ENCODE results near the gene TMEM121. TPM values are rescaled to one million over a fixed set of nuclear protein-coding genes. Genes with fewer than 3 reads are reported as not detected.
A peak's percentile ranks its signal among the peaks of the same experiment; 100 is the strongest.

TMEM121 gene
- total RNA-seq, 1 donor from 2014 or later, result 9.9 TPM

DNA sequence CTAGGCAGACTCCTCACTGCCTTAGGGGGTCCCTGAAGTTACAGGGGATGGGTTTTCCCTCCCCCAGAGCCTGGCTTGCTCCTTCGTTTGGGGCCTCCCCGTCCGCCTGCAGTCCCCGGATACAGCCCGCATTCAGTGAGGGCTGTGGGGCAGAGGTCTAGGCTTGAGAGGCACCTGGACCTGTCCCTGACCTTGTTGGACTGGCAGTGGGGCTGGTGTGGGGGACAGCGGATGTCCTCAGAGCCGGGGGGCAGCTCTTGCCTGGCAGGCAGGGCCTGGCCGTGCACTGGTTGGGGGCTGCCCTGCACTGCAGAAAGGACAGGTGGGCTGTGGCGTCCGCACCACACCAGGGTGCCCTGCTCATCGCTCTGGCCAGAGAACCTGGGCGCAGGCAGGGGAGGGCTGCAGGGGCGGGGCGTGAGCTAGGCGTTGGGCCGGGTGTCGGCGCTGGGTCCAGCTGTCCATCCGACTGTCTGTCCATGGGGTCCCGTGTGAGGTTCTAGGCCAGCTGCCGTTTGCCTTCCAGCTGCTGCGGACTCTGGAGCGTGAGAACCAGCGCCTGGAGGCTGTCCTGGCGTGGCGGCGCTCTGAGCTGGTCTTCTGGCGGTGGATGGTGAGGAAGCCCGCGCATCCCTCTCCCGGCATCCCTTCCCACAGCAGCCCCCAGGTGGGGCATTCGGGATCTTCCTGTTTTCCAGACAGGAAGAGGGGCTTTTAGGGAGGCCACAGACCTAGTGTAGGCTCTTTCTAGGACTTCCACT lies 29.4 kb upstream of the TMEM121 start:
- Mint-ChIP-seq H3K27me3 (ENCODE audit: insufficient read depth) (no peaks in the 10 kb centered on the region), H3K4me1 (ENCODE audit: low read depth) (no peaks in the 10 kb centered on the region), H3K9me3 (no peaks in the 10 kb centered on the region), H3K36me3 (ENCODE audit: low read depth) (no peaks in the 10 kb centered on the region), H3K27ac (no peak overlapping the region), H3K4me3 (no peak overlapping the region)
- DNase-seq (ENCODE audit: low spot score), result no peak
- intact Hi-C loops (cut with micrococcal nuclease), result loop anchor here (5.0 kb wide), 1 partner anchor 130 kb away; no protein-coding TSS in a partner anchor

DNA sequence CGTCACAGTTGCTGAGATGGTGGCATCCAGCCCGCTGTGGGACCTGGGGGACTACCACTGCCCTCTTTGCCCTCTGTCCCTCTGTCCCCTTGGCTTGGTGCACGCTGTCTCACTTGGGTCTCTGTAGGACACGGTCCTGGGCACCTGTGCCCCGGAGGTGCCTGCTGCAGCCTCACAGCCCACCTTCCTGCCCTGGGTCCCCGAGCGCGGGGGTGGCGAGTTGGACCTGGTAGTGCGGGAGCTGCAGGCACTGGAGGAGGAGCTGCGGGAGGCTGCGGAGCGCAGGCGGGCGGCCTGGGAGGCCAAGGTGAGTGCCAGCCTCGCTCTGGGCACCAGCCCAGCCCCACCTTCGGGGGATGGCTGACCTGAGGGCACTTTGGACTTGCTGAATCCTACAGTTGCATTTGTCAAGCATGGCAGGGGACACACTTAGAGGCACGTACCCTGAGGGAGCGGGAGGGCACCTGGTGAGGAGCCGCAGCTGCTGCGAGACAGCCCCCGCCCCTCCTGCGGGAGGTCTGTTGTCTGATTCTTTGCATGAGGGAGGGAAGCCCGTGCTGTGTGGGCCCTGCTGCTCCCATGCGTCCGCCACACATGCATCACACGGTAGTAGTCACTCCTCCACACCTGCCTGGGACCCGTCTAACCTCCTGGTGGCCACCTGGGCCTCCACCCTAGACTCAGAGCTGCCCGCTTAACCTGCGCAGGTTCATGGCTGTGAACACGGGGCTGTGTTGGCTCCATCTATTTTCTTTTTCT lies 28.5 kb upstream of the TMEM121 start:
- no peaks in the 10 kb centered on the region for H3K36me3 Mint-ChIP-seq (ENCODE audit: low read depth)
- intact Hi-C loops (cut with micrococcal nuclease), result loop anchor here (5.0 kb wide), 1 partner anchor 129 kb away; no protein-coding TSS in a partner anchor
- H3K9me3 Mint-ChIP-seq, result no peaks in the 10 kb centered on the region
- no peak overlapping the region for H3K27ac Mint-ChIP-seq
- no peaks in the 10 kb centered on the region for H3K27me3 Mint-ChIP-seq (ENCODE audit: insufficient read depth)
- DNase-seq (ENCODE audit: low spot score), result no peak
- H3K4me3 Mint-ChIP-seq, result no peak overlapping the region
- no peaks in the 10 kb centered on the region for H3K4me1 Mint-ChIP-seq (ENCODE audit: low read depth)

DNA sequence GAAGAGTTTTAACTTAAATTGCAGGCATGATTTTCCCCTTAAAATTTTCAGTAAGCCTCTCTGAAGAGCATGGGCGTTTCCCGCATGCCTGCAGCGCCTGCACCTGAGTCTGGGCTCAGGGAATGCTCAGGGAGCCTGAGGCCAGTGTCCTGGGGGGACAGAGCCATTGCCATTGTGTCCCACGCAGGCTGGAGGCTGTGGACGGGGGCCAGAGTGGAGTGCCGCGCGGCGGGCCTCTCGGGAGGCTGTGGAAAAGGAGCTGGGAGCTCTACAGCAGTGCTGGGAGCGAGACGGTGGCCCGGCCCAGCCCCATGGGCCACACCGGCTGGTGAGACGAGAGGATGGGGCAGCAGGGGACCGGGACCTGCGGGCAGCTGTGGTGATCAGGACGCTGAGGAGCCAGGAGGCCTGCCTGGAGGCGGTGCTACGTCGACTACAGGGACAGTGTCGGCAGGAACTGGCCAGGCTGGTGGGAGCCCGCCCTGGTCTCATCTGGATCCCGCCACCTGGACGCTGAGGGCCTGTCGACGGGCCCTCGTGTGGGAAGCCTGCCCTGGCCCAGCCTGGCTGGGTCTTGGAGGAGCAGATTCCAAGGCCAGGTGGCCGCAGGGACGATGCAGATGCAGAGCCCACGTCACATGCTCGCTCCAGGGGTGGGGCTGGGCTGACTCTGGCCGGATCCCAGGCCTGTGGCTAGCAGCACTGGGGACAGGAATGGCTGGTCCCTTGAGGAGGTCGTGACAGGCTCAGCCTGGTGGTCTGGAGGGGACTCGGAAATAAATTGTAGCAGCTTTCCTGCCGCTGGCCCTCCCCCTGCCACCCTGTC lies 27.7 kb upstream of the TMEM121 start:
- Mint-ChIP-seq H3K4me1 (ENCODE audit: low read depth) (no peaks in the 10 kb centered on the region), H3K9me3 (no peaks in the 10 kb centered on the region), H3K27me3 (ENCODE audit: insufficient read depth) (no peaks in the 10 kb centered on the region), H3K4me3 (no peak overlapping the region), H3K36me3 (ENCODE audit: low read depth) (no peaks in the 10 kb centered on the region), H3K27ac (no peak overlapping the region)
- intact Hi-C loops (cut with micrococcal nuclease), result loop anchor here (5.0 kb wide), 1 partner anchor 129 kb away; no protein-coding TSS in a partner anchor
- no peak for DNase-seq (ENCODE audit: low spot score)

DNA sequence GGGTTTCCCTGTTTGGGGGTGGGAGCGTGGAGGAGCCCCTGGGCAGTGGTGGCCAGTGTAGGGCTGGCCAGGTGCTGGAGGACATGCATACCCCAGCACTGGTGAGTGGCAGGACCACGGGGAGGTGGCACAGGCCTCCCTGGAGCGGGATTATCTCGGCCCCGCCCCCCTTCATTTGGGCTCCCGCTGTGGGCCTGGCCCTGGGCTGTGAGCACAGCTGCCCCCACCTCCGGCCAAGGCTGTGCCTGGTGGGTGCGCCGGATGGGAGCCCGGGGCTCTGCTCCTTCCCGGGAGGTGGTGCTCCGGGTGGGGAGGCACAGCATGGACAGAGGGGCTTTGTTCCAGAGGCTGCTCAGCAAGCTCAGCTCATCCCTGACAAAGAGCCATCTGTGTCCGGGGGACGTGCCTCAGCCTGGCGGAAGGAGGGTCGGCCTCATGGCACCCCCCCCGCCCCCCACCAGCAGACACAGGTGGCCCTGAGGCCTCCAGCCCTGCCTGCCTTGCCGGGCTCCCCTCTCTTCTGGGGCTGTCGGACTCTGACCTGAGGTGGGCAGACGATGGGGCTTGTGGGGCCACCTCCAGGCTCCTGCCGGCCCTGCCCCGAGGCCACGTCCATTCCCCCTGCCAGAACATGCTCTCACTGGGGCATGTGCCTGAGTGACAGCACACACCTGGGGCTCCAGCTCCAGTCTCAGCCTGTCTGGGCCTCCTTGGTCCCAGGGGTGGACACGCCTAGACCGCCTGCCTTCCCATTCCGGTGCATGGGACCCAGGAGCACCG lies 26.9 kb upstream of the TMEM121 start:
- no peaks in the 10 kb centered on the region for H3K9me3 Mint-ChIP-seq
- intact Hi-C loops (cut with micrococcal nuclease), result loop anchor here (5.0 kb wide), 1 partner anchor 128 kb away; no protein-coding TSS in a partner anchor
- H3K36me3 Mint-ChIP-seq (ENCODE audit: low read depth), result no peaks in the 10 kb centered on the region
- H3K27me3 Mint-ChIP-seq (ENCODE audit: insufficient read depth), result no peaks in the 10 kb centered on the region
- DNase-seq (ENCODE audit: low spot score), result no peak
- no peaks in the 10 kb centered on the region for H3K4me1 Mint-ChIP-seq (ENCODE audit: low read depth)
- no peak overlapping the region for H3K27ac Mint-ChIP-seq
- H3K4me3 Mint-ChIP-seq, result no peak overlapping the region

DNA sequence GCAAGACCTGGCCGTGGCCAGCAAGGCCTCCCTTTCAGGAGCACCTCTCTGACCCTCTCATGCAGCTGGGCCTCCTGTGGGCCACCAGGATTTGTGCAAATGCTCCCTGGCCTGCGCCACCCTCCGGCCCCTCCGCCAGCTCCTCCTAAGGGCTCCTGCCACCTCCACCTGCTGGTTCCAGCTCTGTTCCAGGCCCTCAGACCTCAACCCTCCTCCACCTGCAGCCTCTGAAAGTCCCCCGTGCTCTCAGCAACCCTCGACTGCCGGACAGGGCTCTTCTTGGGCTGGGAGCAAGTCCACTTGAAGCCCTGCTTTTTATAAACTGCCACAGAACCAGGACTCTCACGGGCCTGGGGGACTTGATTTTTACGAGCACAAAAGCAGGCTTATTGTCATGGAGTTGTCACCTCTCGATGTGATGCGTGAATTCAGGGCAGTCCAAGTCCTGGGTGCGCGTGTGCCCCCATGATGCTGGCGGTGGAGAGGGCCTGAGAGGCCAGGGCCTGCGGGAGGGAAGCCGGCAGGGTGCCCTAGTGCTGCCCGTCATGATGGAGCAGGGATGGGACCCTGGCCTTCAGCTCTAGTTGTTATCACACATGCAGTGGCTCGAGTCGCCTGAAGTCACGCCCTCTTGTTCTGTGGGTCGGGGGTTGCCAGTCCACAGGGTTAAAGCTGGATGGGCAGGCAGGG lies 26.2 kb upstream of the TMEM121 start:
- no peak for DNase-seq (ENCODE audit: low spot score)
- Mint-ChIP-seq H3K4me1 (ENCODE audit: low read depth) (no peaks in the 10 kb centered on the region), H3K4me3 (no peak overlapping the region), H3K36me3 (ENCODE audit: low read depth) (no peaks in the 10 kb centered on the region), H3K27me3 (ENCODE audit: insufficient read depth) (no peaks in the 10 kb centered on the region), H3K9me3 (no peaks in the 10 kb centered on the region), H3K27ac (no peak overlapping the region)
- intact Hi-C loops (cut with micrococcal nuclease), result no loop called here

DNA sequence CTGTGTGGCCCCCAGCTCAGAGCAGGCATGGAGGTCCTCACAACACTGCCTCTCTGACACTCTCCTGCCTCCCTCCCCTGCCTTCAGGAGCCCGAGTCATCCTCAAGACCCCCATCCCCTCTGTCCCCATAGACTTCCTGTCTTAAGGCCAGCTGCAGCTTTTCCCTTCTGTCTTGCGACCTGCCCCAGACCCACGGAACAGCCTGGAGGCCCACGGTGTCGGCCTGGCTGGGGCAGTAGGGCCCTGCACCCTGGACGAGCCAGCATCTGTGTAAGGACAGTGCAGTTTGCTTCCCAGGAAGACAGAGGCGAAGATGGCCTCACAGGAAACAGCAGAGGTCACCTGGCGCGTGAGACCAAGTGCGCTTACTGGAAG lies 25.7 kb upstream of the TMEM121 start:
- H3K27ac Mint-ChIP-seq, result no peak overlapping the region
- no peak for DNase-seq (ENCODE audit: low spot score)
- peaks cover 1% of the 10 kb centered on the region for H3K27me3 Mint-ChIP-seq (ENCODE audit: insufficient read depth)
- H3K36me3 Mint-ChIP-seq (ENCODE audit: low read depth), result no peaks in the 10 kb centered on the region
- H3K4me3 Mint-ChIP-seq, result no peak overlapping the region
- intact Hi-C loops (cut with micrococcal nuclease), result no loop called here
- H3K9me3 Mint-ChIP-seq, result no peaks in the 10 kb centered on the region
- no peaks in the 10 kb centered on the region for H3K4me1 Mint-ChIP-seq (ENCODE audit: low read depth)

DNA sequence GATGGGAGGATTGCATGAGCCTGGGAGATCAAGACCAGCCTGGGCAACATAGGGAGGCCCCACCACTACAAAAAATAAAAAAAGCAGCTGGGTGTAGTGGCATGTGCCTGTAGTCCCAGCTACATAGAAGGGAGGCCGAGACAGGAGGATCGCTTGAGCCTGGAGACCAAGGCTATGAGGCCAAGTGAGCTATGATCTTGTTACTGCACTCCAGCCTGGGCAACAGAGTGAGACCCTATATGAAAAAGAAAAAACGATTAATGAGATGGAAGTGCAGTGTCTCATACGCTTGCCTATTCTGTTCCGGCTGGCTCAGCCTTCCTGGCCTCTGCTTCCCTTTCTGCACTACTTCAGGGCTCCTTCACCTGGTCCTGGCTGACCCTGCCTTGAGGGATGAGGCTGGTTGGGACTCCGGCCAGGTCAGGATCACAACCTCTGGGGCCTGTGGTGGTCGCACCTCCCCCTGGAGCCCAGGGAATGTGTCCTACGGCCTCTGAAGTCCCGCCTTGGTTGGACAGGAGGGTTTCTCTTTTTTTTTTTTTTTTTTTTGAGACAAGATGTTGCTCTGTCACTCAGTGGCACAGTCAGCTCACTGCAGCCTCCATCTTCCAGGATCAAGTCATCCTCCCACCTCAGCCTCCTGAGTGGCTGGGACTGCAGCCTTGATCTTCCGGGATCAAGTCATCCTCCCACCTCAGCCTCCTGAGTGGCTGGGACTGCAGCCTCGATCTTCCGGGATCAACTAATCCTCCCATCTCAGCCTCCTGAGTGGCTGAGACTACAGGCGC lies 24.7 kb upstream of the TMEM121 start:
- Mint-ChIP-seq H3K27ac (no peak overlapping the region), H3K4me3 (no peak overlapping the region), H3K4me1 (ENCODE audit: low read depth) (no peaks in the 10 kb centered on the region), H3K36me3 (ENCODE audit: low read depth) (no peaks in the 10 kb centered on the region), H3K9me3 (no peaks in the 10 kb centered on the region), H3K27me3 (ENCODE audit: insufficient read depth) (peaks cover 3% of the 10 kb centered on the region)
- intact Hi-C loops (cut with micrococcal nuclease), result no loop called here
- DNase-seq (ENCODE audit: low spot score), result no peak

DNA sequence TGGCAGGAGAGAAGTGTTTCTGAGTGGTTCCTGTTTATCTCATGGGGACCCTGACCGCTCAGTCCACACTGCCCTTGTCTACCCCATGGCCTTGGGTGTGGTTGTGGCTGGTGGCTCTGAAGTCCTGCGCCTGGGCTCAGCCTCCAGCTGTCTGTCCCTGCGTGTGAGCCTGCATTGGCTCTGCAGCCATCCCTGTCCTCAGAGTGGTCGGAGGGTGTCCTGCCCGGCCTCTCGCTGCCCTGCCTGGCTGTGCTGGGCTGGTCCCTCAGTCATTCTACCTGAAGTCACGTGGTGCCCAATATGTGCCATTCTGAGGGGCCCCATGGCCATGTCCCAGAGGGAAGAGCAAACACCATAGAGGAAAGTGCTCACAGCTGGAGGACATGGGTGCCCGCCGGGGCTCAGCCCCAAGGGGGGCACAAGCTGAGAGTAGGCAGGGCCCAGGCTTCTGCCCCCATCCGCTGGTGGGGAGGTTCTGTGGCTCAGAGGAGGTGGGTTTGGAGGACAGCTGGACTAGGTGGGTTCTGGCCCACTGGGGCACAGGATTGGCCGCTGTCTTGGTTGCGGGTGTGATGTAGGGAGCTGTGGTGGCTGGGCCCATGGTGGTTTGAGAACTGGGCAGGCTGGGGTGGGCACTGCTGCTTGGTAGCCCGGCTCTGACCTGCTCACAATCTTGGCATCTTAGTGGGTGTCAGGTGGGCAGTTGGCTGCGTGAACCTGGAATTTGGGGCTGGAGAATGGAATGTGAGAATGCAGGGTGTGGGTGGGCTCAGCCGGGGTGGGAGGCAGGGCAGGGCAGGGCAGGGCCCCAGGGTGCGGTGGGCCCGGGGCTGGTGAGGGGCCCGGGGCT lies 23.7 kb upstream of the TMEM121 start:
- H3K27ac Mint-ChIP-seq, result peak overlapping the region; percentile 9
- intact Hi-C loops (cut with micrococcal nuclease), result no loop called here
- H3K9me3 Mint-ChIP-seq, result no peaks in the 10 kb centered on the region
- peaks cover 9% of the 10 kb centered on the region for H3K27me3 Mint-ChIP-seq (ENCODE audit: insufficient read depth)
- no peaks in the 10 kb centered on the region for H3K36me3 Mint-ChIP-seq (ENCODE audit: low read depth)
- no peak overlapping the region for H3K4me3 Mint-ChIP-seq
- no peak for DNase-seq (ENCODE audit: low spot score)
- peaks cover 2% of the 10 kb centered on the region for H3K4me1 Mint-ChIP-seq (ENCODE audit: low read depth)

DNA sequence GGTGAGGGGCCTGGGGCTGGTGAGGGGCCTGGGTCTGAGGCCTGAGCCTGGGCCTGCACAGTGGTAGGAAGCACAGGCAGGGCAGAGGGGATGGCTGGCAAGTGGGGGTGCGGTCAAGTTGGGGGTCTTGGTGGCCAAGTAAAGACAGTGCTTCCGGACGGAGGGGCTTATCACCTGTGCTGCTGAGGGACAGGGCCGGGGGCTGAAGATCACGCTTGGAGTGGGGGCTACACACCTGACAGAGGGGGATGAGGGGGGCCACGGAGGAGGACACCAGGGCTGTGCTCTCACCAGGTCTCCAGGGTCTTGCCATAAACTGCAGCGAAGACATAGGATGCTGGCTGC lies 23.1 kb upstream of the TMEM121 start:
- Mint-ChIP-seq H3K9me3 (no peaks in the 10 kb centered on the region), H3K4me1 (ENCODE audit: low read depth) (peaks cover 7% of the 10 kb centered on the region), H3K36me3 (ENCODE audit: low read depth) (no peaks in the 10 kb centered on the region), H3K4me3 (no peak overlapping the region), H3K27me3 (ENCODE audit: insufficient read depth) (peaks cover 14% of the 10 kb centered on the region), H3K27ac (no peak overlapping the region)
- DNase-seq (ENCODE audit: low spot score), result no peak
- intact Hi-C loops (cut with micrococcal nuclease), result no loop called here

DNA sequence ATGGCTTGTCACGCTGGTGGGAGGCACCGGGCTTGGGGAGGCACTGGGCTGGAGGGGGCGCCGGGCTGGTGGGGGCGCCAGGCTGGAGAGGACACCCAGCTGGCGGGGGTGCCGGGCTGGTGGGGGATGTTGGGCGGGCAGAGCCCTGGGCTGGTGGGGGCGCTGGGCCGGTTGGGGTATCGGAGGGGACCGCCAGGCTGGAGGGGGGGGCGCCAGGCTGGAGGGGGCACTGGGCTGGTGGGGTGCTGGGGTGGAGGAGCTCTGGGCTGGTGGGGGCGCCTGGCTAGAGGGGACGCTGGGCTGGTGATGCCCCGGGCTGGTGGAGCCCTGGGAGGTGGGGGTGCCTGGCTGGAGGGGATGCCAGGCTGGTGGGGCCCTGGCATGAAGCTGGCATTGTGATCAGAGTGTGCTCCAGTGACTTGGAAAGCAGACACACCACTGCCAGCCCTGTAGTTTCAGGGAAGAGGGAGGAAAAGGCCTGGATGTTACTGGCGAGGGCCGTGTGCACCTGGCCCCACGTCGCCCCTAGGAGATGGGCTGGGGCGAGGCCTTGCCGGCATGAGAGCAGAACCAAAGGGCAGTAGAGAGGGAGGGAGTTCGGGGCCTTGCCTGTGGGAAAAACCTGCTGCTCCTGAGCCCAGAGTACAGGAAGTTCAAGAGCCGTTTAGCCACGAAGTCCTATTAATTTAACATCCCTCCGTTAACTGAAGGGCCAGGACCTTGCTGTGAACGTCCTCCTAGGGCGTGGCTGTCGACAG lies 22.3 kb upstream of the TMEM121 start:
- intact Hi-C loops (cut with micrococcal nuclease), result no loop called here
- Mint-ChIP-seq H3K4me3 (no peak overlapping the region), H3K4me1 (ENCODE audit: low read depth) (peaks cover 7% of the 10 kb centered on the region), H3K9me3 (no peaks in the 10 kb centered on the region), H3K27me3 (ENCODE audit: insufficient read depth) (peaks cover 17% of the 10 kb centered on the region), H3K36me3 (ENCODE audit: low read depth) (no peaks in the 10 kb centered on the region), H3K27ac (no peak overlapping the region)
- no peak for DNase-seq (ENCODE audit: low spot score)
